Mesenchymal stem cell (in vitro differentiated cells and primary cell): ENCODE data around the gene KCTD10.
"Not testable (repeated sequence)": the region's sequence is repeated elsewhere in the genome, so short reads cannot be mapped to it uniquely, and the experiment has no call there.

Experiments
- DNase-seq: peaks from one replicate; pipeline ENCODE4 v3.0.0-alpha.2; 2013
- H2AFZ ChIP-seq: one replicate; pipeline ENCODE4 v1.6.1; 2013; ENCODE audit warnings: low read depth, mild to moderate bottlenecking, control low read depth, inconsistent platforms, low read length, moderate library complexity
- H2AK5ac ChIP-seq: 2 replicates; pipeline ENCODE4 v1.6.1; 2013; ENCODE audit warnings: low read length, moderate library complexity, mild to moderate bottlenecking, inconsistent platforms; ENCODE audit not compliant: severe bottlenecking
- H2BK120ac ChIP-seq: one replicate; pipeline ENCODE4 v1.6.1; 2013; ENCODE audit warnings: low read depth, mild to moderate bottlenecking, inconsistent platforms, low read length, moderate library complexity
- H2BK12ac ChIP-seq, 2 experiments: one replicate each; pipeline ENCODE4 v1.6.1; 2013; ENCODE audit warnings: inconsistent platforms in 2 of 2, low read length in 2 of 2, mild to moderate bottlenecking in 2 of 2, moderate library complexity in 2 of 2, control low read depth in 1 of 2
- H2BK15ac ChIP-seq: one replicate; pipeline ENCODE4 v1.6.1; 2013; ENCODE audit warnings: mild to moderate bottlenecking, low read depth, inconsistent platforms; ENCODE audit not compliant: poor library complexity, severe bottlenecking
- H2BK5ac ChIP-seq: 2 replicates; pipeline ENCODE4 v1.6.1; 2013; ENCODE audit warnings: low read depth, mild to moderate bottlenecking, low read length, control low read depth, inconsistent platforms; ENCODE audit not compliant: poor library complexity, severe bottlenecking
- H3K14ac ChIP-seq, 2 experiments: one replicate each; pipeline ENCODE4 v1.6.1; 2013; ENCODE audit warnings: inconsistent platforms in 2 of 2, low read length in 2 of 2, control low read depth in 1 of 2, mild to moderate bottlenecking in 1 of 2, moderate library complexity in 1 of 2
- H3K18ac ChIP-seq, 2 experiments: one replicate each; pipeline ENCODE4 v1.6.1; 2013; ENCODE audit warnings: inconsistent platforms in 2 of 2, low read length in 2 of 2, control low read depth in 1 of 2, low read depth in 1 of 2, mild to moderate bottlenecking in 1 of 2
- H3K23ac ChIP-seq, 2 experiments: one replicate each; pipeline ENCODE4 v1.6.1; 2013; ENCODE audit warnings: inconsistent platforms in 2 of 2, low read length in 2 of 2, mild to moderate bottlenecking in 2 of 2, moderate library complexity in 2 of 2, control low read depth in 1 of 2
- H3K27ac ChIP-seq: 2 replicates; pipeline ENCODE4 v1.5.1; 2013; ENCODE audit warnings: mild to moderate bottlenecking, moderate library complexity, low read length, control low read depth, inconsistent platforms; ENCODE audit not compliant: poor library complexity, severe bottlenecking
- H3K27me3 ChIP-seq, 2 experiments: 2 replicates each; pipeline versions ENCODE4 v1.6.1 to v1.7.0; 2013; ENCODE audit warnings: low read length in 2 of 2, mild to moderate bottlenecking in 2 of 2, moderate library complexity in 2 of 2, control low read depth in 1 of 2, inconsistent platforms in 1 of 2; ENCODE audit not compliant: control insufficient read depth in 1 of 2, insufficient read depth in 1 of 2
- H3K36me3 ChIP-seq, 2 experiments: 2 replicates each; pipeline versions ENCODE4 v1.6.1 to v1.7.0; 2013; ENCODE audit warnings: low read length in 2 of 2, control low read depth in 1 of 2, inconsistent platforms in 1 of 2, low read depth in 1 of 2, mild to moderate bottlenecking in 1 of 2; ENCODE audit not compliant: insufficient read depth in 2 of 2, control insufficient read depth in 1 of 2
- H3K4ac ChIP-seq, 2 experiments: one replicate each; pipeline ENCODE4 v1.6.1; 2013; ENCODE audit warnings: inconsistent platforms in 2 of 2, low read length in 2 of 2, mild to moderate bottlenecking in 2 of 2, moderate library complexity in 2 of 2, control low read depth in 1 of 2, low read depth in 1 of 2
- H3K4me1 ChIP-seq: 2 replicates; pipeline ENCODE4 v1.6.1; 2013; ENCODE audit warnings: low read depth, low read length, control low read depth; ENCODE audit not compliant: control insufficient read depth, insufficient read depth
- H3K4me2 ChIP-seq: 2 replicates; pipeline ENCODE4 v1.6.1; 2013; ENCODE audit warnings: low read length, mild to moderate bottlenecking, inconsistent platforms; ENCODE audit not compliant: poor library complexity, severe bottlenecking
- H3K4me3 ChIP-seq, 2 experiments: 2 replicates each; pipeline versions ENCODE4 v1.5.1 to v1.7.0; 2013; ENCODE audit warnings: low read length in 2 of 2, mild to moderate bottlenecking in 2 of 2, control low read depth in 1 of 2, low read depth in 1 of 2; ENCODE audit not compliant: insufficient read depth in 1 of 2
- H3K79me1 ChIP-seq: replicated peaks from 2 replicates; pipeline ENCODE4 v1.6.1; 2013; ENCODE audit warnings: mild to moderate bottlenecking, control low read depth, low read length, inconsistent platforms; ENCODE audit not compliant: poor library complexity, severe bottlenecking
- H3K9ac ChIP-seq: 2 replicates; pipeline ENCODE4 v1.7.0; 2013; ENCODE audit warnings: mild to moderate bottlenecking, low read length, moderate library complexity
- H3K9me3 ChIP-seq: 2 replicates; pipeline ENCODE4 v1.7.0; 2013; ENCODE audit warnings: mild to moderate bottlenecking, low read length; ENCODE audit not compliant: control insufficient read depth
- H4K8ac ChIP-seq: one replicate; pipeline ENCODE4 v1.6.1; 2013; ENCODE audit warnings: inconsistent platforms, mild to moderate bottlenecking, low read length, moderate library complexity
- H4K91ac ChIP-seq: one replicate; pipeline ENCODE4 v1.6.1; 2013; ENCODE audit warnings: mild to moderate bottlenecking, low read length, inconsistent platforms
- WGBS: methylation state at CpG from one replicate; pipeline ENCODE4 v1.1.7; 2013; ENCODE audit warnings: mixed read lengths; 5-methylcytosine and 5-hydroxymethylcytosine counted together

KCTD10 gene

GRCh38 chr12:109443794-109444193, 33.3 kb downstream of the KCTD10 start:
- Histone ChIP-seq H4K8ac (no peak overlapping the region), H3K27me3 (no peaks in the 10 kb centered on the region), H4K91ac (no peak overlapping the region), H3K4me2 (no peak overlapping the region), H2BK5ac (no peak overlapping the region), H3K9me3 (no peaks in the 10 kb centered on the region), H2AFZ (no peak overlapping the region), H3K4me1 (peaks cover 10% of the 10 kb centered on the region), H3K27ac (no peak overlapping the region), H2BK12ac (no peak overlapping the region), H3K18ac (no peak overlapping the region), H3K14ac (no peak overlapping the region), H2AK5ac (peak overlapping the region; percentile 47), H2BK120ac (no peak overlapping the region), H3K9ac (peak overlapping the region; percentile 12), H3K23ac (no peak overlapping the region), H3K36me3 (peaks cover 27 to 45% of the 10 kb centered on the region in 2 experiments), H3K79me1 (peaks cover 20% of the 10 kb centered on the region), H2BK15ac (no peak overlapping the region), H3K4ac (no peak overlapping the region), H3K4me3 (peak overlapping the region in 1 of 2 experiments; percentile 19)
- no peak for DNase-seq
- 89% methylated on average over 5 of the region's 5 CpGs for WGBS

DNA sequence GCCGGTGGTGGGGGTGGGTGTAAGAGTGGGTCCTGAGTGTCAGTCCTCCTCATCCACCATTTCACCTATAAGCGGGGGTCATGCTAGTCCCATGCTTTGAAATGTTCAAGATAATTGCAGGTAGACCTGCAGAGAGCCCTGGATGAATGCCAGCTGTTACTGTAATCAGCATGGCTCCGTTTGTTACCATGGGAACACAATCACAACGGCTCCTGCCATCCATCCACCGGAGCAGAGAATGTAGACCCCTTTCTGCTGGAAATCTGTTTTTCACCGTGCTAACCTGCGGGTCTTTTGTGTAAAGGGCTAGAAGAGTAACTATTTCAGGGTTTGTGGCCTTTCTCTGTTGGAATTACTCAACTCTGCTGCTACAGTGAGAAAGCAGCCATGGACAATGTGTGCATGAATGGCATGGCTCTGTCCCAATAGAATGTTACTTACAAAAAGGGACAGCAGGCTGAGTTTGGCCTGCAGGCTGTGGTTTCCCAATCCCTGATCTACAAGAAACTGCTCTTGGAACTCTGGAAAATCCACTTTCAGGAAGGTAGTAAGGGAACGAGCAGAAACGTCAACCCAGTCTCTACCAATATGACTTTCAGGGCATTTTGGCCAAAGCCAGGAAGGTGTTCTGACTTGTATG, 36.1 kb downstream of the KCTD10 start:
- Histone ChIP-seq H3K4me2 (no peak overlapping the region), H2BK15ac (no peak overlapping the region), H3K36me3 (peaks cover 10 to 17% of the 10 kb centered on the region in 2 experiments), H2BK120ac (no peak overlapping the region), H2AFZ (no peak overlapping the region), H3K27me3 (no peaks in the 10 kb centered on the region), H2BK5ac (no peak overlapping the region), H3K4me1 (peaks cover 4% of the 10 kb centered on the region), H3K4me3 (no peak overlapping the region), H3K23ac (no peak overlapping the region), H4K91ac (no peak overlapping the region), H3K9me3 (no peaks in the 10 kb centered on the region), H3K27ac (no peak overlapping the region), H3K9ac (no peak overlapping the region), H3K4ac (no peak overlapping the region), H3K14ac (no peak overlapping the region), H2BK12ac (no peak overlapping the region), H3K79me1 (peaks cover 8% of the 10 kb centered on the region), H2AK5ac (no peak overlapping the region), H3K18ac (no peak overlapping the region), H4K8ac (no peak overlapping the region)
- DNase-seq: no peak
- WGBS: 85% methylated on average over 8 of the region's 9 CpGs

GRCh38 chr12:109439951-109440350, 37.1 kb downstream of the KCTD10 start:
- H3K9me3 ChIP-seq, H3K4me1 ChIP-seq, H3K4me3 ChIP-seq, H3K27me3 ChIP-seq, H2BK120ac ChIP-seq, H3K14ac ChIP-seq, H3K23ac ChIP-seq, H2BK5ac ChIP-seq, H2BK15ac ChIP-seq, H2AK5ac ChIP-seq, H2AFZ ChIP-seq, H3K4ac ChIP-seq, H2BK12ac ChIP-seq, H4K8ac ChIP-seq, H3K18ac ChIP-seq, H4K91ac ChIP-seq, DNase-seq, H3K79me1 ChIP-seq, H3K4me2 ChIP-seq, H3K27ac ChIP-seq, H3K9ac ChIP-seq: not testable (repeated sequence)
- H3K36me3 ChIP-seq: peaks cover 7 to 10% of the 10 kb centered on the region in 2 experiments
- 97% methylated on average over 13 of the region's 13 CpGs for WGBS

DNA sequence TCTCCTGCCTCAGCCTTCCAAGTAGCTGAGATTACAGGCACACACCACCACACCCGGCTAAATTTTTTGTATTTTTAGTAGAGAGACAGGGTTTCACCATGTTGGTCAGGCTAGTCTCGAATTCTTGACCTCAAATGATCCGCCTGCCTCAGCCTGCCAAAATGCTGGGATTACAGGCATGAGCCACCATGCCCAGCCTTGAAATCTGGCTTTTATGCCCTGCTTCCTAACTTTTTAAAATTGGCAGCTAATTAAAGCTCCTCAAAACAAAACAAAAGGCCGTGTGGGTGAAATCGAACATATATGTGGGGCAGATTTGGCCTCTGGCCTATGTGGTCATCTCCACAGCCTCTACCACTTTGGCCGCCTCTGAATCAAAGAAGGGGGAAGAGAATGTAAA, 37.9 kb downstream of the KCTD10 start:
- H4K91ac ChIP-seq: no peak overlapping the region
- H2BK5ac ChIP-seq: no peak overlapping the region
- no peak overlapping the region for H4K8ac ChIP-seq
- no peak for DNase-seq
- H3K18ac ChIP-seq: no peak overlapping the region
- H2BK12ac ChIP-seq: no peak overlapping the region
- H3K9me3 ChIP-seq: no peaks in the 10 kb centered on the region
- no peak overlapping the region for H2AK5ac ChIP-seq
- H3K79me1 ChIP-seq: peaks cover 8% of the 10 kb centered on the region
- no peak overlapping the region for H2BK15ac ChIP-seq
- no peaks in the 10 kb centered on the region for H3K27me3 ChIP-seq
- no peak overlapping the region for H2AFZ ChIP-seq
- no peak overlapping the region for H3K4me3 ChIP-seq
- H2BK120ac ChIP-seq: no peak overlapping the region
- H3K4ac ChIP-seq: no peak overlapping the region
- no peak overlapping the region for H3K14ac ChIP-seq
- peaks cover 2% of the 10 kb centered on the region for H3K4me1 ChIP-seq
- H3K23ac ChIP-seq: no peak overlapping the region
- H3K27ac ChIP-seq: no peak overlapping the region
- H3K4me2 ChIP-seq: no peak overlapping the region
- H3K36me3 ChIP-seq: peaks cover 5 to 10% of the 10 kb centered on the region in 2 experiments
- no peak overlapping the region for H3K9ac ChIP-seq
- WGBS: 93% methylated on average over 6 of the region's 6 CpGs
